Measurements from ENCODE around the gene VPS36. TPM values are rescaled to one million over a fixed set of nuclear protein-coding genes. Genes with fewer than 3 reads are reported as not detected.

The VPS36 gene
- total RNA-seq, 1 donor from 2014 or later: 30.4 TPM

GRCh38 chr13:52421216-52421615, 29.2 kb downstream of the VPS36 start:
- Mint-ChIP-seq H3K27ac (ENCODE audit: unreplicated experiment) (no peak overlapping the region), H3K36me3 (ENCODE audit: low read depth) (peaks cover 35% of the 10 kb centered on the region), H3K9me3 (ENCODE audit: low read depth) (no peaks in the 10 kb centered on the region)

DNA sequence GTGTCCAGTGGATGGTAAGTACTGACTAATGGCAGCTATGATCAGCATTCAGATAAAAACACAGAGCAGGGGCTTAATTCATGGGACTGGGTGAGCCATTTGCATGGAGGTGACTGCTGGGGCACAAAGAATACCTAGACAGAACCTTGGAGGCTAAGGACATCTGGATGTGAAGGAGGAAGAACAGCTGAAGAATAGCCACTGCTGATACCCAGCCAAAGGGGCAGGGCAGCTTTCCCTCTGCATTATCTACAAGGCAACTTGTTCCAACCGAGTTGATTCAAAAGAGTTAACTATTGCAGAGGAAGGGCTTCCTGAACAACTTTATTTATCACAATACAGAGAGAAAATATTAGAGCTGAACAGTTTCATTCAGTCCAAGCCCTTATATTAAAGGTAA, 31.4 kb downstream of the VPS36 start:
- Mint-ChIP-seq H3K27me3 (ENCODE audit: low read depth) (no peaks in the 10 kb centered on the region), H3K27ac (ENCODE audit: unreplicated experiment) (peak overlapping the region; percentile 61), H3K4me3 (ENCODE audit: unreplicated experiment) (no peak overlapping the region), H3K36me3 (ENCODE audit: low read depth) (peaks cover 27% of the 10 kb centered on the region), H3K9me3 (ENCODE audit: low read depth) (no peaks in the 10 kb centered on the region), H3K4me1 (ENCODE audit: low read depth) (peaks cover 20% of the 10 kb centered on the region)
- DNase-seq (ENCODE audit: low spot score): no peak
- no peak for TF ChIP-seq CTCF (IDR thresholded peaks at IDR 0.05)

More at GRCh38 chr13:52421216-52421615, 29.2 kb downstream of the VPS36 start:
- no peak for DNase-seq (ENCODE audit: low spot score)
- no peak for TF ChIP-seq CTCF (IDR thresholded peaks at IDR 0.05)
- H3K27me3 Mint-ChIP-seq (ENCODE audit: low read depth): no peaks in the 10 kb centered on the region
- H3K4me3 Mint-ChIP-seq (ENCODE audit: unreplicated experiment): no peak overlapping the region
- no peaks in the 10 kb centered on the region for H3K4me1 Mint-ChIP-seq (ENCODE audit: low read depth)

- peak overlapping the region; percentile 0 for H3K4me3 Mint-ChIP-seq (ENCODE audit: unreplicated experiment)
- H3K27ac Mint-ChIP-seq (ENCODE audit: unreplicated experiment): peak overlapping the region; percentile 82
- no peaks in the 10 kb centered on the region for H3K9me3 Mint-ChIP-seq (ENCODE audit: low read depth)
- TF ChIP-seq CTCF (IDR thresholded peaks at IDR 0.05): no peak
- peaks cover 17% of the 10 kb centered on the region for H3K36me3 Mint-ChIP-seq (ENCODE audit: low read depth)
- DNase-seq (ENCODE audit: low spot score): no peak
- H3K27me3 Mint-ChIP-seq (ENCODE audit: low read depth): no peaks in the 10 kb centered on the region
- peaks cover 36% of the 10 kb centered on the region for H3K4me1 Mint-ChIP-seq (ENCODE audit: low read depth)
Observed at GRCh38 chr13:52414963-52415362, 35.5 kb downstream of the VPS36 start.

DNA sequence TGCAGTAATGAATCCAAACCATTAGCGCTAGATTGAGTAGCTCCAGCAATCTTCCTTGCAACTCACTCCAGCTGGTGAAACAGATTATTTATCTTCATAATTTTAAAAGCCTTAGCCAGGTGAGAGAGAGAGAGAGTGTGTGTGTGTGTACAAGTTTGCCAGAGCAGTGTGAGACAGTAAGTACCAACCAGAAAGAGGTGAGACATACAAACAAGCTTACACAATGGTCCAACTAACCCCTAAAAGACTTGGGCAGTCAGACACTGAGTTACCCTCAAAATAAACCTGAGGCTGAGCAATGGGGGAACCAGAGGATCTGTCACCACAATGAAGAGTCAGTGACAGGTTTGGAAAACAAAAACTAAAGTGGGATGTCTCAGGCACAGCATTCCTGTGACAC, 36.4 kb downstream of the VPS36 start:
- Mint-ChIP-seq H3K4me1 (ENCODE audit: low read depth) (peaks cover 36% of the 10 kb centered on the region), H3K27ac (ENCODE audit: unreplicated experiment) (peak overlapping the region; percentile 82), H3K36me3 (ENCODE audit: low read depth) (peaks cover 11% of the 10 kb centered on the region), H3K9me3 (ENCODE audit: low read depth) (no peaks in the 10 kb centered on the region), H3K27me3 (ENCODE audit: low read depth) (no peaks in the 10 kb centered on the region), H3K4me3 (ENCODE audit: unreplicated experiment) (no peak overlapping the region)
- TF ChIP-seq CTCF (IDR thresholded peaks at IDR 0.05): no peak
- no peak for DNase-seq (ENCODE audit: low spot score)

DNA sequence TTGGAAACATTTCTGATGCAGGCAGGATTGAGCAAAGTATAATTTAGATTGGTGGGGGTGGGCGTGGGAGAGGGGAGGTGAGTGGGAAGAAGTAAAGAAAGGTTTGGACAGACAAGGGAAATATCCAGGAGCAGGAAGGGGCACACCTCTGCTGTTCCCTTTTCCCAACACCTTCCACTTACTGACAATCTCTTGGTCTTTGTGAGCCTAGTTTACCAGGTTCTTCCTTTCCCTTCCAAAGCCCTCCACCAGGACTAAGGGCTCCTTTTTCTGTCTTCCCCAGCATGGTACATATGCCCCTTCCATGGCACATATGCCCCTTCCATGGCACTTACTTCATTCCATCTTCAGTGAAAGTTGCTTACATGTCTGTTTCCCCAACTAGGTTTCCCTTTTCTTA, 38.3 kb downstream of the VPS36 start:
- Mint-ChIP-seq H3K9me3 (ENCODE audit: low read depth) (no peaks in the 10 kb centered on the region), H3K36me3 (ENCODE audit: low read depth) (peaks cover 4% of the 10 kb centered on the region), H3K27me3 (ENCODE audit: low read depth) (no peaks in the 10 kb centered on the region), H3K4me3 (ENCODE audit: unreplicated experiment) (no peak overlapping the region), H3K4me1 (ENCODE audit: low read depth) (peaks cover 36% of the 10 kb centered on the region), H3K27ac (ENCODE audit: unreplicated experiment) (peak overlapping the region; percentile 70)
- DNase-seq (ENCODE audit: low spot score): no peak
- TF ChIP-seq CTCF (IDR thresholded peaks at IDR 0.05): no peak

All from chondrocyte (in vitro differentiated cells).